ENCODE measurements around the gene GJC1. TPM values are rescaled to one million over a fixed set of nuclear protein-coding genes. Genes with fewer than 3 reads are reported as not detected.
"Not testable (repeated sequence)": the region's sequence is repeated elsewhere in the genome, so short reads cannot be mapped to it uniquely, and the experiment has no call there.

The GJC1 gene
- total and polyA plus RNA-seq, 11 donors: 14.2 to 60.8 (median 24.9) TPM

GRCh38 chr17:44827863-44828262 lies 2.2 kb downstream of the GJC1 start:
- intact Hi-C loops (cut with DNase I): loop anchor here in 4 of 10 donors (2.0 to 5.0 kb wide), 3 partner anchors 39 to 47 kb away; no protein-coding TSS in a partner anchor
- TF ChIP-seq CTCF (IDR thresholded peaks at IDR 0.05) (no peak), POLR2A (IDR thresholded peaks at IDR 0.05) (no peak)
- no peaks in the 10 kb centered on the region for H3K36me3 ChIP-seq
- peak overlapping the region in 9 of 12 donors; percentile 71 to 91 (median 77) for H3K4me3 ChIP-seq
- peaks cover 0 to 35% (median 10%) of the 10 kb centered on the region in 12 donors for H3K4me1 ChIP-seq
- no peaks in the 10 kb centered on the region for H3K9me3 ChIP-seq
- WGBS, 4 donors: 31 to 56% (median 45%) methylated on average over 1 of the region's 1 CpG
- no peak for ATAC-seq
- H3K27me3 ChIP-seq: peaks cover 0 to 67% (median 4%) of the 10 kb centered on the region in 9 donors
- DNase-seq: no peak
- H3K27ac ChIP-seq: peak overlapping the region in 9 of 12 donors; percentile 1 to 96 (median 89)

- no peaks in the 10 kb centered on the region for H3K36me3 ChIP-seq
- H3K27me3 ChIP-seq: peaks cover 0 to 58% (median 4%) of the 10 kb centered on the region in 9 donors
- DNase-seq (no peak), ATAC-seq (no peak)
- H3K4me3 ChIP-seq: peak overlapping the region in 4 of 12 donors; percentile 76 to 91 (median 80)
- no peak for TF ChIP-seq POLR2A (IDR thresholded peaks at IDR 0.05)
- TF ChIP-seq CTCF (IDR thresholded peaks at IDR 0.05): no peak
- H3K27ac ChIP-seq: peak overlapping the region in 4 of 12 donors; percentile 30 to 95 (median 66)
- intact Hi-C loops (cut with DNase I): loop anchor here in 4 of 10 donors (5.0 kb wide), 2 partner anchors 41 to 44 kb away; no protein-coding TSS in a partner anchor
- WGBS, 4 donors: 83 to 85% (median 84%) methylated on average over 15 of the region's 15 CpGs
- peaks cover 0 to 36% (median 12%) of the 10 kb centered on the region in 12 donors for H3K4me1 ChIP-seq
- no peaks in the 10 kb centered on the region for H3K9me3 ChIP-seq
Observed at GRCh38 chr17:44826123-44826790, 3.8 kb downstream of the GJC1 start.

GRCh38 chr17:44825236-44825635 lies 4.9 kb downstream of the GJC1 start:
- WGBS, 4 donors: 93 to 97% (median 94%) methylated on average over 9 of the region's 9 CpGs
- Histone ChIP-seq H3K27ac (peak overlapping the region in 2 of 12 donors; percentile 6 to 95), H3K27me3 (peaks cover 0 to 47% (median 4%) of the 10 kb centered on the region in 9 donors), H3K4me1 (peaks cover 0 to 34% (median 11%) of the 10 kb centered on the region in 12 donors)
- intact Hi-C loops (cut with DNase I): loop anchor here in 4 of 10 donors (5.0 kb wide), 2 partner anchors 42 to 43 kb away; no protein-coding TSS in a partner anchor
- not testable (repeated sequence) for H3K36me3 ChIP-seq, DNase-seq, H3K4me3 ChIP-seq, H3K9me3 ChIP-seq, ATAC-seq

GRCh38 chr17:44820631-44821212 lies 9.4 kb downstream of the GJC1 start:
- intact Hi-C loops (cut with DNase I): no loop called here
- ATAC-seq (peak in 1 of 4 donors; percentile 56), DNase-seq (no peak)

GRCh38 chr17:44818508-44818907 lies 11.6 kb downstream of the GJC1 start:
- H3K4me3 ChIP-seq; intact Hi-C loops (cut with DNase I); H3K9me3 ChIP-seq; ATAC-seq; H3K36me3 ChIP-seq; H3K27me3 ChIP-seq; DNase-seq: not testable (repeated sequence)
- H3K4me1 ChIP-seq: peaks cover 0 to 38% (median 8%) of the 10 kb centered on the region in 12 donors
- WGBS, 4 donors: 86 to 92% (median 90%) methylated on average over 6 of the region's 6 CpGs
- peak overlapping the region in 1 of 12 donors; percentile 59 for H3K27ac ChIP-seq

More at GRCh38 chr17:44820631-44821212, 9.4 kb downstream of the GJC1 start:
- H3K4me3 ChIP-seq: no peak overlapping the region
- 30 to 42% (median 39%) methylated on average over 7 of the region's 7 CpGs for WGBS, 4 donors
- H3K27me3 ChIP-seq: peaks cover 0 to 6% (median 0%) of the 10 kb centered on the region in 9 donors
- H3K36me3 ChIP-seq: no peaks in the 10 kb centered on the region
- no peak for TF ChIP-seq CTCF (IDR thresholded peaks at IDR 0.05)
- no peak for TF ChIP-seq POLR2A (IDR thresholded peaks at IDR 0.05)
- peaks cover 0 to 27% (median 8%) of the 10 kb centered on the region in 12 donors for H3K4me1 ChIP-seq
- H3K27ac ChIP-seq: peak overlapping the region in 4 of 12 donors; percentile 20 to 59 (median 30)
- no peaks in the 10 kb centered on the region for H3K9me3 ChIP-seq
